GM23248 (cell line): ENCODE results near the gene CPLX1. TPM values are rescaled to one million over a fixed set of nuclear protein-coding genes. Genes with fewer than 3 reads are reported as not detected.

Experiments
- DNase-seq: peaks from one replicate; pipeline ENCODE4 v3.0.0-alpha.2; 2015
- H2AFZ ChIP-seq: fragments of 200-600 bp; sonication (generic); 2 replicates; pipeline ENCODE4 v1.6.1; 2016; ENCODE audit warnings: antibody characterized with exemption
- H3F3A ChIP-seq: fragments of 200-600 bp; sonication (generic); 2 replicates; pipeline ENCODE4 v1.6.1; 2016; ENCODE audit warnings: mild to moderate bottlenecking, antibody characterized with exemption, mixed run types; ENCODE audit not compliant: insufficient read depth
- H3K27ac ChIP-seq: fragments of 200-600 bp; sonication (generic); 2 replicates; pipeline ENCODE4 v1.5.1; 2016; ENCODE audit warnings: mild to moderate bottlenecking
- H3K27me3 ChIP-seq: fragments of 200-600 bp; sonication (generic); replicated peaks from 2 replicates; pipeline ENCODE4 v1.6.1; 2016; ENCODE audit warnings: mild to moderate bottlenecking; ENCODE audit not compliant: insufficient read depth
- H3K36me3 ChIP-seq: fragments of 200-600 bp; sonication (generic); 2 replicates; pipeline ENCODE4 v1.6.1; 2016; ENCODE audit warnings: low read depth, mild to moderate bottlenecking
- H3K4me1 ChIP-seq: fragments of 200-600 bp; sonication (generic); 2 replicates; pipeline ENCODE4 v1.6.1; 2016; ENCODE audit warnings: mild to moderate bottlenecking; ENCODE audit not compliant: insufficient read depth
- H3K4me2 ChIP-seq: fragments of 200-600 bp; sonication (generic); one replicate; pipeline ENCODE4 v1.6.1; 2016; ENCODE audit warnings: mild to moderate bottlenecking; ENCODE audit not compliant: unreplicated experiment
- H3K4me3 ChIP-seq: fragments of 200-600 bp; sonication (generic); 2 replicates; pipeline ENCODE4 v1.5.1; 2016; ENCODE audit warnings: mild to moderate bottlenecking
- H3K79me2 ChIP-seq: fragments of 200-600 bp; sonication (generic); 2 replicates; pipeline ENCODE4 v1.6.1; 2016; ENCODE audit warnings: mild to moderate bottlenecking; ENCODE audit not compliant: insufficient read depth
- H3K9ac ChIP-seq: fragments of 200-600 bp; sonication (generic); 2 replicates; pipeline ENCODE4 v1.6.1; 2016; ENCODE audit warnings: mild to moderate bottlenecking
- H3K9me2 ChIP-seq: fragments of 200-600 bp; sonication (generic); 2 replicates; pipeline ENCODE4 v1.6.1; 2016; ENCODE audit warnings: mixed run types, mild to moderate bottlenecking, moderate library complexity; ENCODE audit not compliant: insufficient read depth
- H3K9me3 ChIP-seq: fragments of 200-600 bp; sonication (generic); one replicate; pipeline ENCODE4 v1.6.1; 2017; ENCODE audit warnings: low read depth
- H4K20me1 ChIP-seq: fragments of 200-600 bp; sonication (generic); 2 replicates; pipeline ENCODE4 v1.6.0; 2016; ENCODE audit not compliant: insufficient read depth
- EZH2 ChIP-seq: fragments of 200-600 bp; sonication (generic); IDR thresholded peaks from 2 replicates; pipeline ENCODE4 v1.6.1; 2018; ENCODE audit warnings: antibody characterized with exemption, mild to moderate bottlenecking; ENCODE audit not compliant: insufficient read depth, poor library complexity, severe bottlenecking
- EZH2phosphoT487 ChIP-seq: fragments of 200-600 bp; sonication (generic); IDR thresholded peaks from 2 replicates; pipeline ENCODE4 v1.6.1; 2018; ENCODE audit warnings: antibody characterized with exemption, moderate library complexity, mild to moderate bottlenecking, low read depth; ENCODE audit not compliant: insufficient read depth
- WGBS, 2 experiments: methylation state at CpG; one replicate each; pipeline ENCODE4 v1.1.6; 2015 to 2017; ENCODE audit warnings: low lambda C conversion rate in 2 of 2, low coverage in 1 of 2; ENCODE audit errors: missing lambda C conversion rate in 2 of 2; 5-methylcytosine and 5-hydroxymethylcytosine counted together
- in situ Hi-C: fragments of 300-500 bp; cut with MboI; formaldehyde crosslinking; loops from 2 replicates; pipeline ENCODE4 v1.15.0; 2020
- polyA plus RNA-seq: library from polyadenylated mRNA; unstranded; fragments of >200 nt; fragmentation: Nextera tagmentation; extraction: Ambion mirVana; gene quantifications from 2 replicates; pipeline ENCODE4 v1.2.1, GENCODE V29; 2016
- total RNA-seq: library from RNA; depleted of rRNA; stranded (reverse); fragments of >200 nt; shearing (Covaris generic); gene quantifications from 2 replicates; pipeline ENCODE4 v1.2.3, GENCODE V29; 2014

CPLX1 gene
- total and polyA plus RNA-seq, 2 experiments from 2014 or later: not detected

GRCh38 chr4:793941-794621 is 31.8 kb downstream of the CPLX1 start:
- Histone ChIP-seq H3K4me1 (no peaks in the 10 kb centered on the region), H2AFZ (no peak overlapping the region), H3K79me2 (no peaks in the 10 kb centered on the region), H3K9me2 (no peaks in the 10 kb centered on the region), H3K9ac (no peak overlapping the region), H3K27me3 (peaks cover 58% of the 10 kb centered on the region), H3K9me3 (no peaks in the 10 kb centered on the region), H3K4me2 (no peak overlapping the region), H4K20me1 (no peaks in the 10 kb centered on the region), H3K27ac (no peak overlapping the region), H3K4me3 (no peak overlapping the region), H3F3A (no peaks in the 10 kb centered on the region), H3K36me3 (no peaks in the 10 kb centered on the region)
- TF ChIP-seq EZH2phosphoT487 (no peak), EZH2 (no peak)
- no peak for DNase-seq
- WGBS, 2 experiments: 32% methylated on average over 19 of the region's 19 CpGs
- in situ Hi-C loops: no loop called here

- Histone ChIP-seq H3K27ac (no peak overlapping the region), H4K20me1 (no peaks in the 10 kb centered on the region), H2AFZ (no peak overlapping the region), H3K79me2 (no peaks in the 10 kb centered on the region), H3K36me3 (no peaks in the 10 kb centered on the region), H3F3A (no peaks in the 10 kb centered on the region), H3K4me3 (no peak overlapping the region), H3K9me3 (no peaks in the 10 kb centered on the region), H3K9ac (no peak overlapping the region), H3K27me3 (peaks cover 58% of the 10 kb centered on the region), H3K9me2 (no peaks in the 10 kb centered on the region), H3K4me2 (no peak overlapping the region), H3K4me1 (no peaks in the 10 kb centered on the region)
- 19 to 22% methylated on average over 18 to 19 of the region's 19 CpGs for WGBS, 2 experiments
- in situ Hi-C loops: no loop called here
- TF ChIP-seq EZH2phosphoT487: no peak
- no peak for TF ChIP-seq EZH2
- DNase-seq: peak; percentile 29
These were observed 32.7 kb downstream of the CPLX1 start for GRCh38 chr4:793093-793861.

GRCh38 chr4:792626-793092 is 33.3 kb downstream of the CPLX1 start:
- peaks cover 58% of the 10 kb centered on the region for H3K27me3 ChIP-seq
- H3K9me2 ChIP-seq: no peaks in the 10 kb centered on the region
- H3K4me1 ChIP-seq: no peaks in the 10 kb centered on the region
- no peaks in the 10 kb centered on the region for H3K9me3 ChIP-seq
- H3K36me3 ChIP-seq: no peaks in the 10 kb centered on the region
- H3K4me3 ChIP-seq: no peak overlapping the region
- TF ChIP-seq EZH2phosphoT487 (no peak), EZH2 (no peak)
- peak overlapping the region; percentile 20 for H3K4me2 ChIP-seq
- H4K20me1 ChIP-seq: no peaks in the 10 kb centered on the region
- H2AFZ ChIP-seq: no peak overlapping the region
- H3K9ac ChIP-seq: no peak overlapping the region
- no peak overlapping the region for H3K27ac ChIP-seq
- H3K79me2 ChIP-seq: no peaks in the 10 kb centered on the region
- WGBS, 2 experiments: 6 to 9% methylated on average over 12 to 17 of the region's 17 CpGs
- in situ Hi-C loops: no loop called here
- no peak for DNase-seq
- H3F3A ChIP-seq: no peaks in the 10 kb centered on the region

GRCh38 chr4:791898-792625 is 33.9 kb downstream of the CPLX1 start:
- in situ Hi-C loops: no loop called here
- no peaks in the 10 kb centered on the region for H3K36me3 ChIP-seq
- TF ChIP-seq EZH2phosphoT487 (no peak), EZH2 (peak; percentile 29)
- H3K4me3 ChIP-seq: no peak overlapping the region
- no peak overlapping the region for H3K27ac ChIP-seq
- no peak overlapping the region for H2AFZ ChIP-seq
- H4K20me1 ChIP-seq: no peaks in the 10 kb centered on the region
- DNase-seq: peak; percentile 58
- H3K9me3 ChIP-seq: no peaks in the 10 kb centered on the region
- no peaks in the 10 kb centered on the region for H3K4me1 ChIP-seq
- no peak overlapping the region for H3K9ac ChIP-seq
- 6 to 8% methylated on average over 44 to 50 of the region's 50 CpGs for WGBS, 2 experiments
- peaks cover 59% of the 10 kb centered on the region for H3K27me3 ChIP-seq
- H3K9me2 ChIP-seq: no peaks in the 10 kb centered on the region
- no peaks in the 10 kb centered on the region for H3K79me2 ChIP-seq
- H3F3A ChIP-seq: no peaks in the 10 kb centered on the region
- peak overlapping the region; percentile 20 for H3K4me2 ChIP-seq
